Measurements from ENCODE around the gene PTPRN2.
A peak's percentile ranks its signal among the peaks of the same experiment; 100 is the strongest.
"Not testable (repeated sequence)": the region's sequence is repeated elsewhere in the genome, so short reads cannot be mapped to it uniquely, and the experiment has no call there.

Gene PTPRN2

DNA sequence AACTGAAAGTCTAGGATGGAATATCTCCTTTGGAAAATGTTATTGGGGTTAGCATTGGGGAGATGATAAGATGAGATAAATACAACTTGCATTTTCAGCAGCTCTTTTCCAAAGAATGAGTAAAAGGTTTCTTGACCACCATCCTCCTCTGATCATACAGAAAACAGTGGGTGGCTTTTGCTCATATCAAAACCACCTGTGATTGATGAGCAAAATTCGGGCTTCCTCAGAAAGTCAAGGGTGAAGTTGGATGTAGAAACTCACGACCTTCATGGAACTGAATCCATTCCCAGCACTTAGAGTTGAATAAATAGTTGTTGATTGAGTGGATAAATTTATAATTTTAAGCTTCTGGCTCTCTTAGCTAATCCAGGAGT is 1092.5 kb downstream of the PTPRN2 start:
- no peak overlapping the region for H3K27ac ChIP-seq
- DNase-seq (ENCODE audit: low read depth, low spot score), result no peak

DNA sequence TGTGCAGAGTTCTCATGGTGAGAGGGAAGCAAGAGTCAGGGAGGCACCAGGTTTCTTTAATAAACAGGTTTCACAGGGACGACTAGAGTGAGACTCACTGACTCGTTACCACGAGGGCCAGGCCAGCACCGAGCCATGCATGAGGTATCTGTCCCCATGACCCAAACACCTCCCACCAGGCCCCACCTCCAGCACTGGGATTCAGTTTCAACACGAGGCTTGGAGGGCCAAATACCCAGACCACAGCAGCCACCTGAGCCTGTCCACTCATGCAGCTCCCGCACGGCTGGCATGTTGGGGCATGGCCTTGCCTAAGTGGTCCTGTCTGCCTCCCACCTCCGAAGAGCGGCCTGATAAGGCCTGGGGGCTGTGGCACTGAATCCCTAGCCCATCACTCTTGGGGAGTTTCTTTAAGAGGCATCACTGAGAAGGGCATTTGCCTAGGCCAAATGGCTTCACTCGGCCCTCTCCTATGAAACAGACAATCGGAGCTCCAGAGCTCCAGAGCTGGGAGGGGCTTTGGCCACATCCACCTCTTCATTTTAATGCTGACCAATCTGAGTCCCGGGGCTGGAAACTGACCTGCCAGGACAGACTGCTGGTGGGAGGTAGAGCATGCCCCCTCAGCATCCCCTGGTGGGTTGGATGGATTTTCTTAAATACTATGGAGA is 1093.0 kb downstream of the PTPRN2 start:
- DNase-seq (ENCODE audit: low read depth, low spot score), result no peak
- no peak overlapping the region for H3K27ac ChIP-seq

DNA sequence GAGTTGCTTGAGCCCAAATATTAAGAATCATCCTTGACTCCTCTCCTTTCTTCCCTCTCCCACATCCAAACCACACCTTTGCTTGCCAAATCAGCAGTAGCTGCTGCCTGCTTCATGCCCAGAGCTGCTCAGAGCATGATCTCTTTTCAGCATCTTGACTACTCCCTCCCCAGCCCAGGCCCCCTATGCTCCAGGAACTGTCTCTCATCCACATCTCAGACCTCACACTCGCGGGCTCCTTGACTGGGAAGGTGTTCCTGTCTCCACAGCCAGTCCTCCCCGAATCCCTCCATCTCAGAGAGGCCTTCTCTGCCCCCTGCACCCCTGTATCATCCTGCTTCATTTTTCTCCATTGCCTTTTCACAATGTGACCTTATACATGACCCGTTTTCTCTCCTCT is 1093.8 kb downstream of the PTPRN2 start:
- DNase-seq (ENCODE audit: low read depth, low spot score), result no peak
- no peak overlapping the region for H3K27ac ChIP-seq

DNA sequence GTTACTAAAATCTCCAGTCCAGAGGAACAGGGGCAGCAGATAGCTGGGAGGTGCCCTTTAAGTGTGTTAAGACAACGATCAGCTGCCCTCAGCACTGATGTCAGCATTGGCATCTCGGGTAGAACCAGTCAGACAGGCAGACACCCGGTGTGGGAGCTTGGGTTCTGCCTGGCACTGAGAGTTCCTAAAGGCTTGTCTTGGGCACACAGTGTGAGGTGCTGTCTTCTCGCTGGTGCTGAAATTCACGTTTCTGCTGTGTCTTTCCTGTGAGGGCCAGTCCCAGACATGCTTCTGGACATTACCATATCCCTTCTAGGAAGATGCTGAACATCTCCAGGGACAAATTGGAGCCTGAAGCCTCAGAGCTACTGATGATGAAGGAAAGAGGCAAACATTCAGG is 1094.6 kb downstream of the PTPRN2 start:
- no peak for DNase-seq (ENCODE audit: low read depth, low spot score)
- no peak overlapping the region for H3K27ac ChIP-seq

DNA sequence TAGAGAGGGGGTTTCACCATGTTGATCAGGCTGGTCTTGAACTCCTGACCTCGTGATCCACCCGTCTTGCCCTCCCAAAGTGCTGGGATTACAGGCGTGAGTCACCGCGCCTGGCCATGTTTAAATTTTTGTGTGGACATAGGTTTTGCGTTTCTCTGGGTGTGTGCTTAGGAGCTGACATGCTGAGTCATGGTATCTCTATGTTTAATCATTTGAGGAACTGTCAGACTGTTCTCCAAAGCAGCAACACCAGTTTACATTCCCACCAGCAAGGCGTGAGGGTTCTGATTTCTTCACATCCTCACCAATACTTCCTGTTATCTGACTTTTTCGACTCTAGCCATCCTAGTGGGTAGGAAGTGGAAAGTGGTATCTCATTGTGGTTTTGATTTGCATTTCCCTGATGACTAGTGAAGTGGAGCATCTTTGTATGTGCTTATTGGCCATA is 1097.1 kb downstream of the PTPRN2 start:
- peak overlapping the region; percentile 27 for H3K27ac ChIP-seq
- DNase-seq (ENCODE audit: low read depth, low spot score), result peak; percentile 86

DNA sequence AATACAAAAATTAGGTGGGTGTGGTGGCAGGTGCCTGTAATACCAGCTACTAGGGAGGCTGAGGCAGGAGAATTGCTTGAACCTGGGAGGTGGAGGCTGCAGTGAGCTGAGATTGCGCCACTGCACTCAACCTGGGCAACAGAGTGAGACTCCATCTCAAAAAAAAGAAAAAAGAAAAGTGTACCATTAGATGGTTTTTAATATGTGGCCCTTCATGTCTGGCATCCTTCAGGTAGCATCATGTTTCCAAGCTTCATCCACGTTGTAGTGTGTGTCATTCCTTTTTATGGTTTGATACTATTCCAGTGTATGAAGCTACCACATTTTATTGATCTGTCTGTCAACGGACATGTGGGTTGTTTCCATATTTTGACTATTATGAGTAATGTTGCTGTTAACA is 1097.8 kb downstream of the PTPRN2 start:
- not testable (repeated sequence) for DNase-seq (ENCODE audit: low read depth, low spot score)
- H3K27ac ChIP-seq, result peak overlapping the region; percentile 27

All from epithelial cell of prostate (primary cell).